GM23338 (cell line): ENCODE data around the gene DRAM2.
"Not testable (repeated sequence)": the region's sequence is repeated elsewhere in the genome, so short reads cannot be mapped to it uniquely, and the experiment has no call there.

Experiments
- CREB1 ChIP-seq: fragments of 250-450 bp; sonication (Bioruptor Pico); IDR thresholded peaks from 2 replicates; pipeline ENCODE4 v1.5.0; 2020; ENCODE audit warnings: low read depth, mild to moderate bottlenecking, moderate library complexity
- ETS1 ChIP-seq: IDR thresholded peaks from 2 replicates; pipeline ENCODE4 v1.6.1; 2016; ENCODE audit warnings: antibody characterized with exemption
- EZH2 ChIP-seq: fragments of 200-600 bp; sonication (generic); IDR thresholded peaks from one replicate; pipeline ENCODE4 v1.8.0; 2017; ENCODE audit warnings: antibody characterized with exemption, mild to moderate bottlenecking, low read depth; ENCODE audit not compliant: unreplicated experiment
- EZH2phosphoT487 ChIP-seq: fragments of 200-600 bp; sonication (generic); IDR thresholded peaks from one replicate; pipeline ENCODE4 v1.8.1; 2018; ENCODE audit warnings: antibody characterized with exemption; ENCODE audit not compliant: unreplicated experiment
- JUNB ChIP-seq: IDR thresholded peaks from one replicate; pipeline ENCODE4 v1.6.1; 2016; ENCODE audit warnings: antibody characterized with exemption; ENCODE audit not compliant: unreplicated experiment
- POLR2AphosphoS5 ChIP-seq: IDR thresholded peaks from 2 replicates; pipeline ENCODE4 v1.6.1; 2016; ENCODE audit warnings: antibody characterized with exemption, low read depth
- STAT1 ChIP-seq: IDR thresholded peaks from one replicate; pipeline ENCODE4 v1.6.1; 2016; ENCODE audit warnings: antibody characterized with exemption; ENCODE audit not compliant: unreplicated experiment
- ZNF331 ChIP-seq: fragments of 250-450 bp; sonication (Bioruptor Pico); IDR thresholded peaks from 2 replicates; pipeline ENCODE4 v1.5.0; 2020; ENCODE audit warnings: low read depth, mild to moderate bottlenecking, moderate library complexity
- TF ChIP-seq, protein P1 (sequence below), 2 experiments: fragments of 200-600 bp in 1 of 2; sonication (generic) in 1 of 2; conservative IDR thresholded peaks; 2 replicates each; pipeline versions ENCODE4 v1.5.1 to v1.6.1; 2016 to 2017; ENCODE audit warnings: antibody characterized with exemption in 2 of 2, low read depth in 2 of 2, mild to moderate bottlenecking in 2 of 2, moderate library complexity in 1 of 2
- TF ChIP-seq, protein P2 (sequence below): IDR thresholded peaks from one replicate; pipeline ENCODE4 v1.6.1; 2018; ENCODE audit warnings: antibody characterized with exemption; ENCODE audit not compliant: unreplicated experiment

DNA sequence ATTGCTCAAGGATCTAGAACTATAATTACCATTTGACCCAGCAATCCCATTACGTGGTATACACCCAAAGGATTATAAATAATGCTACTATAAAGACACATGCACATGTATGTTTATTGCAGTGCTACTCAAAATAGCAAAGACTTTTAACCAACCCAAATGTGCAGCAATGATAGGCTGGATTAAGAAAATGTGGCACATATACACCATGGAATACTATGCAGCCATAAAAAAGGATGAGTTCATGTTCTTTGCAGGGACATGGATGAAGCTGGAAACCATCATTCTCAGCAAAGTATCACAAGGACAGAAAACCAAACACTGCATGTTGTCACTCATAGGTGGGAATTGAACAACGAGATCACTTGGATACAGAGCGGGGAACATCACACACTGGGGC is 44.5 kb downstream of the DRAM2 start:
- TF ChIP-seq, protein P1, sequence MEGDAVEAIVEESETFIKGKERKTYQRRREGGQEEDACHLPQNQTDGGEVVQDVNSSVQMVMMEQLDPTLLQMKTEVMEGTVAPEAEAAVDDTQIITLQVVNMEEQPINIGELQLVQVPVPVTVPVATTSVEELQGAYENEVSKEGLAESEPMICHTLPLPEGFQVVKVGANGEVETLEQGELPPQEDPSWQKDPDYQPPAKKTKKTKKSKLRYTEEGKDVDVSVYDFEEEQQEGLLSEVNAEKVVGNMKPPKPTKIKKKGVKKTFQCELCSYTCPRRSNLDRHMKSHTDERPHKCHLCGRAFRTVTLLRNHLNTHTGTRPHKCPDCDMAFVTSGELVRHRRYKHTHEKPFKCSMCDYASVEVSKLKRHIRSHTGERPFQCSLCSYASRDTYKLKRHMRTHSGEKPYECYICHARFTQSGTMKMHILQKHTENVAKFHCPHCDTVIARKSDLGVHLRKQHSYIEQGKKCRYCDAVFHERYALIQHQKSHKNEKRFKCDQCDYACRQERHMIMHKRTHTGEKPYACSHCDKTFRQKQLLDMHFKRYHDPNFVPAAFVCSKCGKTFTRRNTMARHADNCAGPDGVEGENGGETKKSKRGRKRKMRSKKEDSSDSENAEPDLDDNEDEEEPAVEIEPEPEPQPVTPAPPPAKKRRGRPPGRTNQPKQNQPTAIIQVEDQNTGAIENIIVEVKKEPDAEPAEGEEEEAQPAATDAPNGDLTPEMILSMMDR (conservative IDR thresholded peaks at IDR 0.05; ENCODE audit: low read depth in 2 of 2): not testable (repeated sequence)
- TF ChIP-seq EZH2phosphoT487, EZH2, STAT1, ETS1, CREB1, POLR2AphosphoS5, JUNB, ZNF331: not testable (repeated sequence)
- TF ChIP-seq, protein P2, sequence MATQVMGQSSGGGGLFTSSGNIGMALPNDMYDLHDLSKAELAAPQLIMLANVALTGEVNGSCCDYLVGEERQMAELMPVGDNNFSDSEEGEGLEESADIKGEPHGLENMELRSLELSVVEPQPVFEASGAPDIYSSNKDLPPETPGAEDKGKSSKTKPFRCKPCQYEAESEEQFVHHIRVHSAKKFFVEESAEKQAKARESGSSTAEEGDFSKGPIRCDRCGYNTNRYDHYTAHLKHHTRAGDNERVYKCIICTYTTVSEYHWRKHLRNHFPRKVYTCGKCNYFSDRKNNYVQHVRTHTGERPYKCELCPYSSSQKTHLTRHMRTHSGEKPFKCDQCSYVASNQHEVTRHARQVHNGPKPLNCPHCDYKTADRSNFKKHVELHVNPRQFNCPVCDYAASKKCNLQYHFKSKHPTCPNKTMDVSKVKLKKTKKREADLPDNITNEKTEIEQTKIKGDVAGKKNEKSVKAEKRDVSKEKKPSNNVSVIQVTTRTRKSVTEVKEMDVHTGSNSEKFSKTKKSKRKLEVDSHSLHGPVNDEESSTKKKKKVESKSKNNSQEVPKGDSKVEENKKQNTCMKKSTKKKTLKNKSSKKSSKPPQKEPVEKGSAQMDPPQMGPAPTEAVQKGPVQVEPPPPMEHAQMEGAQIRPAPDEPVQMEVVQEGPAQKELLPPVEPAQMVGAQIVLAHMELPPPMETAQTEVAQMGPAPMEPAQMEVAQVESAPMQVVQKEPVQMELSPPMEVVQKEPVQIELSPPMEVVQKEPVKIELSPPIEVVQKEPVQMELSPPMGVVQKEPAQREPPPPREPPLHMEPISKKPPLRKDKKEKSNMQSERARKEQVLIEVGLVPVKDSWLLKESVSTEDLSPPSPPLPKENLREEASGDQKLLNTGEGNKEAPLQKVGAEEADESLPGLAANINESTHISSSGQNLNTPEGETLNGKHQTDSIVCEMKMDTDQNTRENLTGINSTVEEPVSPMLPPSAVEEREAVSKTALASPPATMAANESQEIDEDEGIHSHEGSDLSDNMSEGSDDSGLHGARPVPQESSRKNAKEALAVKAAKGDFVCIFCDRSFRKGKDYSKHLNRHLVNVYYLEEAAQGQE: not testable (repeated sequence)
